NCI-H510A (cell line): Measurements from ENCODE around the gene NUP210.
"Not testable (repeated sequence)": the region's sequence is repeated elsewhere in the genome, so short reads cannot be mapped to it uniquely, and the experiment has no call there.

Experiments
- DNase-seq: peaks from one replicate; lab custom pipeline; 2025; lab: John Stamatoyannopoulos, UW

The NUP210 gene

GRCh38 chr3:13406190-13406589 is 13.9 kb downstream of the NUP210 start:
- no peak for DNase-seq

- no peak for DNase-seq
Observed at GRCh38 chr3:13405614-13406013, 14.5 kb downstream of the NUP210 start.

- DNase-seq, result no peak
Observed at GRCh38 chr3:13404626-13405452, 15.3 kb downstream of the NUP210 start.

GRCh38 chr3:13403847-13404246 is 16.3 kb downstream of the NUP210 start:
- DNase-seq, result no peak

GRCh38 chr3:13403213-13403819 is 16.8 kb downstream of the NUP210 start:
- DNase-seq, result no peak

- DNase-seq, result peak; percentile 79
Observed at GRCh38 chr3:13401149-13401548, 19.0 kb downstream of the NUP210 start.

- DNase-seq, result no peak
Observed at GRCh38 chr3:13400114-13400673, 19.9 kb downstream of the NUP210 start.

- no peak for DNase-seq
Observed at GRCh38 chr3:13399603-13400002, 20.5 kb downstream of the NUP210 start.

- no peak for DNase-seq
Observed at GRCh38 chr3:13397316-13397715, 22.8 kb downstream of the NUP210 start.

GRCh38 chr3:13394363-13394762 is 25.8 kb downstream of the NUP210 start:
- no peak for DNase-seq

GRCh38 chr3:13393427-13394360 is 26.4 kb downstream of the NUP210 start:
- no peak for DNase-seq

GRCh38 chr3:13391308-13391707 is 28.8 kb downstream of the NUP210 start:
- no peak for DNase-seq

- no peak for DNase-seq
Observed at GRCh38 chr3:13389378-13389777, 30.7 kb downstream of the NUP210 start.

- no peak for DNase-seq
Observed at GRCh38 chr3:13388816-13389215, 31.3 kb downstream of the NUP210 start.

- DNase-seq, result no peak
Observed at GRCh38 chr3:13385373-13385965, 34.7 kb downstream of the NUP210 start.

- DNase-seq, result no peak
Observed at GRCh38 chr3:13380971-13381370, 39.2 kb downstream of the NUP210 start.

GRCh38 chr3:13379201-13379830 is 40.8 kb downstream of the NUP210 start:
- no peak for DNase-seq

GRCh38 chr3:13378155-13378554 is 42.0 kb downstream of the NUP210 start:
- no peak for DNase-seq

- not testable (repeated sequence) for DNase-seq
Observed at GRCh38 chr3:13377741-13378140, 42.4 kb downstream of the NUP210 start.

GRCh38 chr3:13377021-13377420 is 43.1 kb downstream of the NUP210 start:
- no peak for DNase-seq

- DNase-seq, result no peak
Observed at GRCh38 chr3:13376091-13376490, 44.0 kb downstream of the NUP210 start.
